Subcutaneous adipose tissue (tissue), 4 donors: ENCODE data around the gene UBE2R2. TPM values are rescaled to one million over a fixed set of nuclear protein-coding genes. Genes with fewer than 3 reads are reported as not detected.

Source experiments
- CTCF ChIP-seq: fragments of 450-650 bp; IDR thresholded peaks from one replicate; pipeline ENCODE4 v1.5.1; 2016; ENCODE audit warnings: low read depth, mild to moderate bottlenecking, control low read depth, antibody characterized with exemption, moderate library complexity
- total RNA-seq, 4 donors: library from RNA; depleted of rRNA; stranded (reverse); fragments of >200 nt; gene quantifications; one replicate each; pipeline ENCODE4 v1.1.0, GENCODE V29; 2016

UBE2R2 gene
- total RNA-seq, result 10 to 100 TPM; 32.4 to 36.9 (median 35.1) TPM

- no peak for TF ChIP-seq CTCF
Measured at GRCh38 chr9:33816327-33817252, at the start of gene UBE2R2. Gene UBE2R2, plus strand, starts transcription at chr9:33817160. Its CDS starts 598 bp downstream, at chr9:33817758.

GRCh38 chr9:33776578-33776977 is 40.4 kb upstream of the UBE2R2 start:
- TF ChIP-seq CTCF, result no peak

- no peak for TF ChIP-seq CTCF
Measured at GRCh38 chr9:33778700-33779351, 38.1 kb upstream of the UBE2R2 start.

- TF ChIP-seq CTCF, result no peak
Measured at GRCh38 chr9:33780276-33780675, 36.7 kb upstream of the UBE2R2 start.

GRCh38 chr9:33781736-33782135 is 35.2 kb upstream of the UBE2R2 start:
- TF ChIP-seq CTCF, result no peak

GRCh38 chr9:33782395-33783152 is 34.4 kb upstream of the UBE2R2 start:
- TF ChIP-seq CTCF, result no peak

- TF ChIP-seq CTCF, result no peak
Measured at GRCh38 chr9:33785914-33786313, 31.0 kb upstream of the UBE2R2 start.
